Colonic mucosa (tissue), 4 donors: Measurements from ENCODE around the gene FAM210B. TPM values are rescaled to one million over a fixed set of nuclear protein-coding genes. Genes with fewer than 3 reads are reported as not detected.

ENCODE experiments used
- DNase-seq: peaks from one replicate; pipeline ENCODE4 v3.0.0-alpha.2; 2020
- H3K27ac ChIP-seq: fragments of 200-600 bp; one replicate; pipeline ENCODE4 v1.8.0; 2021
- H3K27me3 ChIP-seq: fragments of 200-600 bp; one replicate; pipeline ENCODE4 v1.8.0; 2021
- H3K36me3 ChIP-seq: fragments of 200-600 bp; one replicate; pipeline ENCODE4 v1.8.0; 2021
- H3K4me1 ChIP-seq: fragments of 200-600 bp; one replicate; pipeline ENCODE4 v1.8.0; 2021; ENCODE audit warnings: mild to moderate bottlenecking
- H3K4me3 ChIP-seq: fragments of 200-600 bp; one replicate; pipeline ENCODE4 v1.8.0; 2021
- H3K9ac ChIP-seq, 2 donors: one replicate each; pipeline ENCODE4 v1.7.0; 2013; ENCODE audit warnings: control low read depth in 2 of 2, low read depth in 2 of 2, low read length in 2 of 2
- H3K9me3 ChIP-seq: fragments of 200-600 bp; one replicate; pipeline ENCODE4 v1.8.0; 2021
- intact Hi-C: fragments of 100-400 bp; cut with DNase I; formaldehyde crosslinking; loops from one replicate; pipeline ENCODE4 v1.14.1; 2022
- total RNA-seq, 2 donors: library from RNA; stranded (reverse); fragmentation: NEBNext Ultra II Directional in 1 of 2; extraction: Animal tissue kit (Norgen Biotek cat#: 25700) in 1 of 2; gene quantifications; one replicate each; pipeline ENCODE4 v1.2.1, GENCODE V29; 2021
- TF ChIP-seq, protein P1 (sequence below): fragments of 200-600 bp; IDR thresholded peaks from one replicate; pipeline ENCODE4 v1.8.0; 2022; ENCODE audit warnings: antibody characterized with exemption, mild to moderate bottlenecking
- donor health status: healthy.
- donor health status: DM: no; HTN: no; CAD: no.
- donor health status: DM: no; HTN: no; CAD: no.

FAM210B gene
- total RNA-seq, 2 donors from 2014 or later, result 18.2 to 35.2 TPM

DNA sequence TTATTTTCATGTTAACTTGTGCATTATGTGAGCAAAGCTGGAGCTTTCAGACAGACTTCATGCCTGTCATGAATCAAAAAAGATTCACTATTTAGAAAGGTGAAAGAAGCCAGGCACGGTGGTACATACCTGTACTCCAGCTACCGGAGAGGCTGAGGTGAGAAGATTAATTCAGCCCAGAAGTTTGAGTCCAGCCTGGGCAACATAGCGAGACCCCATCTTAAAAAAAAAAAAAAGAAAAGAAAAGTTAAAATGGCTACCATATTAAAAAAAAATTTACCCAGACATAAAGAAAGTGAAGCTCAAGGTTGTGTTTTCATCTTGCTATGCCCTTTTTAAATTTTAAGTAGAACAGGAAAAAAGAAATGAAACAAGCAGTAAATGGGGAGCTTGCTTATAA, 54.2 kb downstream of the FAM210B start:
- Histone ChIP-seq H3K27ac (peak overlapping the region; percentile 52), H3K4me3 (no peak overlapping the region)
- intact Hi-C loops, result no loop called here

DNA sequence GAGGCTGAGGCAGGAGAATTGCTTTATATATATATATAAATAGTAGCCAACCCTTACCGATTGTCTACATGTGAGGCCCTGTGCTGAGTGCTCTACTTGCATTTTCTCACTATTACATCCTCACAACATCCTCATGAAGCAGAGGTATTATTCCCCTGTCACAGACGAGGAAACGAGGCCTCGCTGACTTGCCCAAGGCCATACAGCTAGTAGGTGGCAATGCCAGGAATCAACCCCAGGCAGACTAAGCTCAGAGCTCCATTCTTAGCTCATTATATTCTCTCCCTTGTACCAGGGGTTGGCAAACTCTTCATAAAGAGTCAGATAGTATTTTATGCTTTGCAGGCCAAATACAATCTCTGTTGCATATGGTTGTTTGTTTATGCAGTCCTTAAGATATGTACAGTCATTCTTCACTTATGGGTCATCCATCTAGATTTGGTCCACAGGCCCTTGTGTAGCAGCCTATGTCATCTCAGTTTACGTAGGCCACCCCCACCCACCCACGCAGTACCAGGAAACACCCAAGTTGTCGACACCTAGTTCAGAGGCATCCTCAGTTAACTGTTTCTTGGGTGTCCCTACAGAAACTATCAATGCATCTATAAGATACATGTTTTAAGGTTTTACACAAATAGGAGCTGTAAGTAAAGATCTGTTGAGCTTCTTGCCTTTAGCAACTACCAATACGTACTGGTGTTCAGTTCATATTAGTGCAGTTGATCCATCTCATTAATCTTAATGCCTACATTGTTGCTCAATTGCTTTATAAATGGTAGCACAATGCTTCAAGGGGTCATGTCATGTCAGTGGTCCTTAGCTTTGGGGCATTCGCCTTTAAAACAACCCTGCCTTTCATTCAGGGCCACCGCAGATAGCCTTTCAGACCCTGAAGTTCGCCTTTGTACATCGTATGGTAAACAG, 56.3 kb downstream of the FAM210B start:
- Histone ChIP-seq H3K36me3 (no peaks in the 10 kb centered on the region), H3K27ac (no peak overlapping the region), H3K4me3 (no peak overlapping the region), H3K9ac (no peak overlapping the region), H3K4me1 (no peaks in the 10 kb centered on the region), H3K9me3 (no peaks in the 10 kb centered on the region), H3K27me3 (no peaks in the 10 kb centered on the region)
- DNase-seq, result no peak
- TF ChIP-seq, protein P1, sequence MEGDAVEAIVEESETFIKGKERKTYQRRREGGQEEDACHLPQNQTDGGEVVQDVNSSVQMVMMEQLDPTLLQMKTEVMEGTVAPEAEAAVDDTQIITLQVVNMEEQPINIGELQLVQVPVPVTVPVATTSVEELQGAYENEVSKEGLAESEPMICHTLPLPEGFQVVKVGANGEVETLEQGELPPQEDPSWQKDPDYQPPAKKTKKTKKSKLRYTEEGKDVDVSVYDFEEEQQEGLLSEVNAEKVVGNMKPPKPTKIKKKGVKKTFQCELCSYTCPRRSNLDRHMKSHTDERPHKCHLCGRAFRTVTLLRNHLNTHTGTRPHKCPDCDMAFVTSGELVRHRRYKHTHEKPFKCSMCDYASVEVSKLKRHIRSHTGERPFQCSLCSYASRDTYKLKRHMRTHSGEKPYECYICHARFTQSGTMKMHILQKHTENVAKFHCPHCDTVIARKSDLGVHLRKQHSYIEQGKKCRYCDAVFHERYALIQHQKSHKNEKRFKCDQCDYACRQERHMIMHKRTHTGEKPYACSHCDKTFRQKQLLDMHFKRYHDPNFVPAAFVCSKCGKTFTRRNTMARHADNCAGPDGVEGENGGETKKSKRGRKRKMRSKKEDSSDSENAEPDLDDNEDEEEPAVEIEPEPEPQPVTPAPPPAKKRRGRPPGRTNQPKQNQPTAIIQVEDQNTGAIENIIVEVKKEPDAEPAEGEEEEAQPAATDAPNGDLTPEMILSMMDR, result no peak
- intact Hi-C loops, result no loop called here

More for the DNA sequence above, 54.2 kb downstream of the FAM210B start:
- H3K27me3 ChIP-seq, result no peaks in the 10 kb centered on the region
- no peaks in the 10 kb centered on the region for H3K36me3 ChIP-seq
- no peak for DNase-seq
- H3K4me1 ChIP-seq, result no peaks in the 10 kb centered on the region
- TF ChIP-seq, protein P1, result no peak
- no peak overlapping the region for H3K9ac ChIP-seq
- no peaks in the 10 kb centered on the region for H3K9me3 ChIP-seq

DNA sequence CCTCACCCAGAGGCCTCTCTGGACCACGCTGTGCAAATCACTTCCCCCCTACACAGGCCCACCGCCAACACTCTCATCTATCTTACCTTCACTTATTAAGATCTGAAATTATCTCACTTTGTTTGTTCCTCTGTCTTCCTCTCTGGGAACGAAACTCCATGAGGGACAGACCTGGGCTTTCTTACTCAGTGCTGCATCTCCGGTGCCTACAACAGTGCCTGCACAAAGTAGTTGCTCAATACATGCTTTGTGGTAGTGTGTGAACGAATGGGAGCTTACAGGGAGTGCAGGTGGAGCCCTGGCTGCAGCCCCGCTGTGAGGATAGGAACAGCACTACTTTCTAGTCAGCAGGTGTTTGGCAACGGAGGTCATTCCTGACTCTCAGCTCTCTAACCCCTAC, 58.6 kb downstream of the FAM210B start:
- Histone ChIP-seq H3K4me1 (no peaks in the 10 kb centered on the region), H3K27ac (no peak overlapping the region), H3K27me3 (no peaks in the 10 kb centered on the region), H3K36me3 (no peaks in the 10 kb centered on the region), H3K9me3 (no peaks in the 10 kb centered on the region), H3K9ac (no peak overlapping the region), H3K4me3 (no peak overlapping the region)
- TF ChIP-seq, protein P1, result no peak
- intact Hi-C loops, result no loop called here
- DNase-seq, result no peak

DNA sequence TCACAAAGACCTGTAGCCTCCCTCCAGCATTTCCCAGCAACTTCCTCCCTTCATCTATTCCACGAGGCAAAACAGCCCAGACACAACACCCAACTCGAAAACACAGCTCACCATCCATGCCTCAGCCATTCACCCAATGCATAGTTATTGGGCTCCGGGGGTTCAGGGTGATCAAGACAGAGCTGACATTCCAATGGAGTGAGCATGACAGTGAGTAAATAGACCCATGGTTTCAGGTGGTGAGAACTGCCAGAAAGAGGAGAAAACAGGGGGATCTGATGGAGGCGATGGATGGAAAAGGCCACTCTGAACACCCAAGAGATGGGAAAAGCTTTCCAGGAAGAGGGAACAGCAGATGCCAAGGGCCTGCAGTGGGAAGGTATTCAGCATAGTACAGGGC, 59.1 kb downstream of the FAM210B start:
- Histone ChIP-seq H3K4me3 (no peak overlapping the region), H3K36me3 (no peaks in the 10 kb centered on the region), H3K27me3 (no peaks in the 10 kb centered on the region), H3K4me1 (no peaks in the 10 kb centered on the region), H3K27ac (no peak overlapping the region), H3K9me3 (no peaks in the 10 kb centered on the region), H3K9ac (no peak overlapping the region)
- DNase-seq, result no peak
- TF ChIP-seq, protein P1, result no peak
- intact Hi-C loops, result no loop called here

Other genes with a start within 250 kb of the FAM210B start
- not detected for gene MC3R, start 110.2 kb upstream of the FAM210B start, total RNA-seq
- 10 to 100 TPM; 25.6 to 62.4 TPM for gene AURKA, start 33.2 kb downstream of the FAM210B start, total RNA-seq
- gene CSTF1, start 33.7 kb downstream of the FAM210B start, total RNA-seq, result 10 to 100 TPM; 24.2 to 32.0 TPM
- under 1 TPM; 0.17 to 0.98 TPM for gene CASS4, start 53.3 kb downstream of the FAM210B start, total RNA-seq
- gene RTF2, start 109.7 kb downstream of the FAM210B start, total RNA-seq, result 10 to 100 TPM; 67.3 to 80.8 TPM
- under 1 TPM in 1 of 2 donors, not detected in 1; 0.35 TPM for gene FAM209A, start 165.8 kb downstream of the FAM210B start, total RNA-seq
- gene FAM209B, start 174.3 kb downstream of the FAM210B start, total RNA-seq, result under 1 TPM in 1 of 2 donors, not detected in 1; 0.37 TPM